ENCODE measurements around the gene THBS1.

Gene THBS1

GRCh38 chr15:39638041-39638440 is 57.2 kb downstream of the THBS1 start:
- no peak for DNase-seq (ENCODE audit: low read depth)

DNA sequence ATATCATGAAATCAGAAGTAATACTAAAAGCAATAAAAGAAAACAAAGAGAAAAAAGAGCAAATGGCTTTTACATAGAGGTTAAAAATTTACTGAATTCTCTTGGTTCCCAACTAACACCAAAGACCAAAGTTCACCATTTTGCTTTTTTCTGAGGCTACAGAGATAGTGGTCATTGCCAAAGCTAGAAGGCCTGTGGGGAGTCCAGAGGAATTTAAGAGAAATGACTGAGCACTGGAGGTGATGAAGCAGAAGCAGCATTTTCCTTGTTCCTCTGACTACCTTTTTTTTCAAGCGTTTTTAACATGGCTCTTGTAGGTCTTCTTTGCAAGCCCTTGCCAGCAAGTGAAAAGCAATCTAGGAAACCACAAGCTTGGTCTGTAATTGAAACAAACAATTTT is 58.2 kb downstream of the THBS1 start:
- no peak for DNase-seq (ENCODE audit: low read depth)

DNA sequence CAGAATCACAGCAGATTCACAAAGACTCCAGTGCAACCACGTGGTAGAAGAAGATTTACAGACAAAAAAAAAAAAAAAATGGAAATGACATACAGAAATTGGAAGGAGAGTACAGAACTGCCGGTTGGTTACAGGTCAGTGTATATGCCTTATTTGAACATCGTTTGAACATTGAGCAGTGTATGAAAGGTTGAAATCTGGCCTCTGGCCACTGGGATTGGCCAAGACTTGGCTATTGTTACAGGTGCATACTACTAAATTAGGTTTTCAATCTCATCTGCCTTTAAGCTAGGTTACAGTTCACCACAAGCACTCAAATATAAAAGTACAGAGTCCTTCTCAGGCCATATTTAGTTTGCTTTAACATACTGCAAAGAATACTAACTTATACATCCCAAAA is 59.8 kb downstream of the THBS1 start:
- DNase-seq (ENCODE audit: low read depth): no peak

DNA sequence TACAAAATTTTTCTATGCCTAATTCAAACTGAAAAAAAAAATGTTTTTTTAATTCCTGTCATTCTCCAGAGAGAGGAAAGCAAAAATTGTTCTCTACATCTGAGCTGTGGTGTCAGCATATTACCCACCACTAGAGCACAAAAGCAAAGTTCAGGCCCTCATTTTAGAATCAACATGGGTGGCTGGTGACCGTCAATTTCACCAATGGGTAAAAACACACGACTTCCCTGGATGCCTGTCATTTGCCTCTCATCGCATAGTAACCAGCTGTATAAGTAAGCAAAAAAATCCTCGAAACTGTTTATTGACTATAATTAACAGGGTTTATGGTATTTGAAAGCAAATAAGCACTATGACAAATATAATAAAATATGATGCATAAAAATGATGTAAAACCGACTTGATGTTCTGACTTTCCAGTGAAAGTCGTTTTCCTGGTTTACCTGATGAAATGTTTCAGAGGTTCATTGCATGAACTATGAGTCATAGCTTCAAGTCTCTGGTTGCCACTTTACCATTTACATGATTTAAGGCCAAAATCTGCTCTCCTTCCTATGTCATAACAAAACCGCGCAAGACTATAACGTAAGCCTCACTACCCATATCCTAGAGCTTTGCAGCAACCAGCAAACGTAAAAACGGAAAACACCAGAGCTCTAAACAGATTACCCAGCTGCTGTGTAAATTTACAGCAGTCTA is 60.5 kb downstream of the THBS1 start:
- DNase-seq (ENCODE audit: low read depth): no peak

GRCh38 chr15:39642011-39642640 is 61.2 kb downstream of the THBS1 start:
- no peak for DNase-seq (ENCODE audit: low read depth)

DNA sequence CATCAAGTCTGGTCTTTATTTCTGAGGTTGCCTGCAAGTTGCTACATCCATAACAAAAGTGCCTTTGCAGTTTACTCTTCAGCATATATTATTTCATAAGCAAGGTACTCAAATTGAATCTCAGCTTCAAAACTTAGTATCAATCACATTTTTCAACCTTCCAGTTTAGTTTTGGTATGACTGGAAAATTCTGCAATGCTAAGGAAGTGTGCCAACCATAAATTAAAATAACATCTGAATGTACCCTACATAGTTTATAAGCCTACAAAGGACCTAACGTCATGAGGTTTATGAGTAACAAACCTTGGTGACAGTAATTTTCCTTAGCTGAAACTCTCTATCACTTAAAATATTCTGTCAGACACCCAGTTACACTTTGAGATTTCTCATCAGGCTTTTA is 62.8 kb downstream of the THBS1 start:
- DNase-seq (ENCODE audit: low read depth): no peak

- DNase-seq (ENCODE audit: low read depth): no peak
Observed at GRCh38 chr15:39644136-39644535, 63.3 kb downstream of the THBS1 start.

DNA sequence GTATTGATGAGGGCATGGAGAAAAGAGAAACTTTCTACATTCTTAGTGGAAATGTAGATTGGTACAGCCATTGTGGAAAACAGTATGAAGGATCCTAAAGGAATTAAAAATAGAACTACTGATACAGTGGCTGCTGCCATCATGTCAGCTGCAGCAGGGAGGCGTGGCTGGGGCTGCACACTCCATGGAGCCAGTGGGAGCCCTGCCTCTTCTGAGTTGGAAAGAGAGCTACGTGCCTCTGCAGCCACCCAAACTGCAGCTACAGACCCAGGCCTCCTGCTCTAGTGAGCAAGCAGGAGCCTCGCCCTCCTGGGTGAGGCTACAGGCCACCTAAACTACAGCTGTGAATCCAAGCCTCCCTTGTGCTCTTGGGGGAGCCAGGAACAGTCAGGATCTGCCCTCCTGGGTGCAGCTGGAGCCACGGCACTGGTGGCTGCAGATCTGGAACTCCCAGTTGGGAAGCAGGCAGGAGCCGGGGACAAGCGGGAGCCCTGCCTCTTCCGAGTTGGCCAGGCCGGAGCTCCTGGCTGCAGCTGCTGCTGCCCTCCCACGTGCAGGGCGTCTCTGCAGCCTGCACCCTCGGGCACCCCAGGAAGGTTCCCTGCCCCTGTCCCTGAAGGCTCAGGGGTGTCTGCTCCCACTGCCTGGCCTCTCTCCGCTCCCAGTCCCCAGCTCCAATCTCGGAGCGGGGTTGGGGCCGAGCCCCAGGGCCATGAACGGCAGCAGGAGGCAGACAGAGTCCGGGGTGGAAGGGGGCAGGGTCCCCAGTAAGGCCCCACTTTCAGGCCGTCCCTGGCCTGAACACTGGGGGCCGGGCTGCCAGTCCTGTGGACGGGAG is 64.5 kb downstream of the THBS1 start:
- DNase-seq (ENCODE audit: low read depth): no peak

DNA sequence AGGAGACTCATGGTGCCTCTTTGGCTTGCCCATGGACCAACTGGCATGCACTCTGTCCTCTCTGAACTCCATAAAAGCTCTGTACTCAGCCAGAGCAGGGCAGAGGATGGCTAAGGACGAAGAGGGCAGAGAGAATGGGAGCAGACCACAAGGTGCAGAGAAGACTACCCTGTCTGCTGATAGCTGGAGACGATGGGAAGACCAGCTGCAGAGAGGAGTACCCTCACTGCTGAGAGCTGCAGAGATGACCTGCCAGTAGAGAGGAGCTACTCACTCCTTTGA is 65.0 kb downstream of the THBS1 start:
- no peak for DNase-seq (ENCODE audit: low read depth)

- no peak for DNase-seq (ENCODE audit: low read depth)
Observed at GRCh38 chr15:39646425-39646824, 65.5 kb downstream of the THBS1 start.
